NT2/D1 (cell line): ENCODE data around the gene ARSI.

Experiments used
- YY1 ChIP-seq: IDR thresholded peaks from 2 replicates; pipeline ENCODE4 v1.6.1; 2011; ENCODE audit not compliant: insufficient read length, insufficient read depth
- ZNF274 ChIP-seq: IDR thresholded peaks from 2 replicates; pipeline ENCODE4 v1.6.1; 2011; ENCODE audit warnings: mild to moderate bottlenecking, low read depth, low read length

DNA sequence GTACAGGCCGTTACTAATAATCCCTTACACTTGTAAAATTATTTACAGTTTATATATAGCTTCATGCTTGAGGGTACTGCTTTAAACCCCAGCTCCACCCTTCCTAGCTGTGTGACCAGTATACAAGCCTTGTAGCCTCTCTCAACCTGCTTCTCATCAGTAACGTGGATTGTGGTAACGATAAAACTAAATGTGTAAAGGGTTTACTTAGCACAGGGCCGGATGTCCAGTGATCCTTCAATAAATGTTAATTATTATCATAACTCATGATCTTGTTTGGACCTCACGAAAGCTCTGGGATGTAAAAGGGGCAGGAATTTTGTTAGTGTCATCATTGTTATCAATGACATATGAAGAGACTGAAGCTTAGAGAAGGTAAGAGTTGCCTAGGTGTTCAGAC, 7.5 kb upstream of the ARSI start:
- TF ChIP-seq ZNF274 (no peak), YY1 (no peak)
